ENCODE measurements around the gene SCRT2. TPM values are rescaled to one million over a fixed set of nuclear protein-coding genes. Genes with fewer than 3 reads are reported as not detected.
"Not testable (repeated sequence)": the region's sequence is repeated elsewhere in the genome, so short reads cannot be mapped to it uniquely, and the experiment has no call there.

SCRT2 gene
- total and polyA plus RNA-seq, 2 of the 4 experiments (the other 2 are of a cell fraction): not detected

DNA sequence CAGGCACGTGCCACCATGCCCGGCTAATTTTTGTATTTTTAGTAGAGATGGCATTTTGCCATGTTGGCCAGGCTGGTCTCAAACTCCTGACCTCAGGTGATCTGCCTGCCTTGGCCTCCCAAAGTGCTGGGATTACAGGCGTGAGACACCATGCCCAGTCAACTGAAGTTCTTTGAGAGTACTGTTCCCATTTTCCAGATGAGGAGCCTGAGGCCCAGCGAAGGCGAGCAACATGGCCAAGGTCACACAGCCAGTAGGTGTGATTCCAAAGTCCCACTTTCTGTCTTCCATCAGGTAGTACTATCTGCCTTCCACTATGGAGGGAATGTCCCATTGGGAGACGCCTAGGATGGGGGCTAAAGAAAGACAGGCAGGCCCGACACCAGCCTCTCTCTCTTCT lies 49.2 kb upstream of the SCRT2 start:
- H2BK15ac ChIP-seq (ENCODE audit: low read depth, low read length); H3K27ac ChIP-seq (ENCODE audit: insufficient read depth, low read length); H3K9me1 ChIP-seq (ENCODE audit: insufficient read depth, low read length); H3K36me3 ChIP-seq (ENCODE audit: control insufficient read depth, insufficient read depth, low read length); H2BK20ac ChIP-seq (ENCODE audit: low read depth, low read length); ATAC-seq (ENCODE audit: low read depth); H4K20me1 ChIP-seq (ENCODE audit: insufficient read depth, low read length); CTCF ChIA-PET; DNase-seq; H3K9me3 ChIP-seq (ENCODE audit: control insufficient read depth, insufficient read depth, low read length); H3K4me1 ChIP-seq (ENCODE audit: control insufficient read depth, insufficient read depth, low read length); H4K8ac ChIP-seq (ENCODE audit: low read depth in 2 of 2, low read length in 2 of 2); H3K4me3 ChIP-seq (ENCODE audit: insufficient read depth, low read depth, low read length); H3K56ac ChIP-seq (ENCODE audit: extremely low read depth, insufficient read depth, low read length); H3K79me1 ChIP-seq (ENCODE audit: low read depth in 1 of 2, low read length in 2 of 2); dilution Hi-C loops (cut with HindIII; ENCODE audit: low sequenced_read_pairs, unreplicated experiment); H2AK5ac ChIP-seq (ENCODE audit: low read depth, low read length); POLR2A ChIA-PET (ENCODE audit: unreplicated experiment); in situ Hi-C loops (cut with MboI; ENCODE audit: low sequenced_read_pairs); H2BK5ac ChIP-seq (ENCODE audit: low read depth, low read length, poor library complexity, severe bottlenecking); BruUV-seq (replicated peaks); H3K4me2 ChIP-seq (ENCODE audit: low read depth, low read length); H2AFZ ChIP-seq (replicated peaks; ENCODE audit: low read length, poor library complexity); H3K14ac ChIP-seq (replicated peaks; ENCODE audit: low read depth, low read length); H3K23ac ChIP-seq (ENCODE audit: low read depth, low read length); H2BK120ac ChIP-seq (ENCODE audit: low read depth, low read length); H3K4ac ChIP-seq (ENCODE audit: low read depth, low read length); H3K18ac ChIP-seq (ENCODE audit: low read depth, low read length); H3K9ac ChIP-seq (ENCODE audit: low read depth, low read length); H4K91ac ChIP-seq (ENCODE audit: insufficient read depth, low read depth, low read length); H4K5ac ChIP-seq (ENCODE audit: low read depth, low read length); H2AK9ac ChIP-seq (replicated peaks; ENCODE audit: low read depth, low read length, poor library complexity): not testable (repeated sequence)
- 40% methylated on average over 1 of the region's 7 CpGs; no CpG with 5 or more reads in 1 of the 2 experiments for WGBS, 2 experiments (ENCODE audit: extremely low coverage in 2 of 2, insufficient read length in 1 of 2)
- peaks cover 48% of the 10 kb centered on the region for H3K27me3 ChIP-seq (ENCODE audit: control insufficient read depth, insufficient read depth, low read length)
- intact Hi-C loops (cut with micrococcal nuclease): loop anchor here (5.0 kb wide), 1 partner anchor 72 kb away; the partner anchor contains the start of gene SRXN1
